GM10248 (cell line): Measurements from ENCODE around the gene COL9A3.

ENCODE experiments used
- CTCF ChIA-PET: fragments of 300-600 bp; sonication (Branson Sonifier 250); formaldehyde crosslinking; extraction: SDS; loops from one replicate; lab custom pipeline; 2021; ENCODE audit warnings: antibody characterized with exemption; lab: Yijun Ruan, JAX
- POLR2A ChIA-PET: fragments of 350-650 bp; sonication (Branson Sonifier 250); formaldehyde crosslinking; extraction: SDS; loops from one replicate; lab custom pipeline; 2020; ENCODE audit warnings: antibody characterized with exemption; lab: Yijun Ruan, JAX
- DNase-seq: peaks from one replicate; pipeline ENCODE4 v3.0.0; 2012; ENCODE audit errors: extremely low spot score
- TF ChIP-seq, protein P1 (sequence below): IDR thresholded peaks from 2 replicates; pipeline ENCODE4 v1.5.1; 2012; ENCODE audit warnings: mild to moderate bottlenecking, low read depth; ENCODE audit errors: extremely low read depth, missing control alignments, control extremely low read depth

COL9A3 gene

DNA sequence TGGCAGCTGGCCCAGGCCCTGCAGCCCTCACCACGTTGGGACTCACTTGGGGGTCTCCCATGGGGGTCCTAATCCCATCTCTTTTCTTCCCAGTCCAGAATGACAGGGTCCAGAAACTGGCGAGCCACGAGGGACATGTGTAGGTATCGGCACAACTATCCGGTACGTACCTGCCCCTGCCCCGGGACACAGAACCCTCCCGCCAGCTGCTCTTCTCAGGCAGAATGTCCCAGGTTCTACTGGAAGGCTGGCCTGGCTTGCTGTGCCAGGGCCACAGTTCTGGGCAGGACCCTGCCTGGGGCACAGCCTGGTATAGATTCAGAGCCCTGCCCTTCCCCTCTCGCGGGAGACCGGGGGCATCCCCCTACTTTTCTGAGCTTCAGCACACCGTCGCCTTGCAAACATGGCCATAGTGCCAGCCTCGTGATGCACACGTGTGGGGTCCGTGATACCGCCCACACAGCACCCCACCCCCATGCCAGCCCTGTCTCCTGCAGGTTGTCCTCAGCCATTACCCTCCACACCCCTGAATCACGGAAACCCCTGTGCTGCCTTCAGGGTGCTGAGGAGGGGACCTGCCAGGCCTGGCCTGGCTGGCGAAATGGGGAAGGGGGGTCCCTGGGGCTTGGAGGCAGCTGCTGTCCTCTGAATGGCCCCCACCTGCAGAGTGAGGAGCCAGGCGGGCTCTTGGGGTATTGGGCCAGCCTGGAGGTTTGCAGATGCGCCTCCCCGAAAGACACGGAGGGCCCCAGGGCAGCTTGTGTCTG is 9.2 kb upstream of the COL9A3 start:
- DNase-seq = no peak
- ChIA-PET POLR2A (interaction anchor here (0.7 kb wide), 1 partner anchor 13 kb away, joined by 4 read pairs; no protein-coding TSS in a partner anchor), CTCF (interaction anchor here (0.7 to 3.5 kb wide), 27 partner anchors 8 to 308 kb away, joined by 3 to 24 read pairs (median 4); partner anchors contain the start of genes COL9A3, MRGBP and SLCO4A1)
- TF ChIP-seq, protein P1, sequence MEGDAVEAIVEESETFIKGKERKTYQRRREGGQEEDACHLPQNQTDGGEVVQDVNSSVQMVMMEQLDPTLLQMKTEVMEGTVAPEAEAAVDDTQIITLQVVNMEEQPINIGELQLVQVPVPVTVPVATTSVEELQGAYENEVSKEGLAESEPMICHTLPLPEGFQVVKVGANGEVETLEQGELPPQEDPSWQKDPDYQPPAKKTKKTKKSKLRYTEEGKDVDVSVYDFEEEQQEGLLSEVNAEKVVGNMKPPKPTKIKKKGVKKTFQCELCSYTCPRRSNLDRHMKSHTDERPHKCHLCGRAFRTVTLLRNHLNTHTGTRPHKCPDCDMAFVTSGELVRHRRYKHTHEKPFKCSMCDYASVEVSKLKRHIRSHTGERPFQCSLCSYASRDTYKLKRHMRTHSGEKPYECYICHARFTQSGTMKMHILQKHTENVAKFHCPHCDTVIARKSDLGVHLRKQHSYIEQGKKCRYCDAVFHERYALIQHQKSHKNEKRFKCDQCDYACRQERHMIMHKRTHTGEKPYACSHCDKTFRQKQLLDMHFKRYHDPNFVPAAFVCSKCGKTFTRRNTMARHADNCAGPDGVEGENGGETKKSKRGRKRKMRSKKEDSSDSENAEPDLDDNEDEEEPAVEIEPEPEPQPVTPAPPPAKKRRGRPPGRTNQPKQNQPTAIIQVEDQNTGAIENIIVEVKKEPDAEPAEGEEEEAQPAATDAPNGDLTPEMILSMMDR = no peak

DNA sequence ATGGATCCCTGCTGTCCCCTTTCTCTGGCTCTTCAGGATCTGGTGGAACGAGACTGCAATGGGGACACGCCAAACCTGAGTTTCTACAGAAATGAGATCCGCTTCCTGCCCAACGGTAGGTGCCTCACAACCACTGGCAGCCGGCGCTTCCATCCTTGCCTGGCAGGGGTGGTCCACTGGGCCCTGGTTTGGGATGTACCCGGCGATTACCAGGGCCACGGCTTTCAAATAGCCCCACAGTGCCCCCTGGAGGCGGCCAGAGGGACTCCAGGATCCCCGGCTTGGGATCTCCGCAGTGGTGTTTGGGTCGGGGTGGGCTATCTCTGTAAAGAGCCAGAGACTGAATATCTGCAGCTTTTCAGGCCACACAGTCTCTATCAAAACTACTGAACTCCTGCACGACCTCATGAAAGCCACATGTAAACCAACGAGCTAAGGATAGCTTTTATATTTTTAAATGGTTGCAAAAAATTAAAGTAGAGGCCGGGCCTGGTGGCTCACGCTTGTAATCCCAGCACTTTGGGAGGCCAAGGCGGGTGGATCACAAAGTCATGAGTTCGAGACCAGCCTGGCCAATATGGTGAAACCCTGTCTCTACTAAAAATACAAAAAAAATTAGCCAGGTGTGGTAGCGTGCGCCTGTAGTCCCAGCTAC is 8.5 kb upstream of the COL9A3 start:
- CTCF ChIA-PET = interaction anchor here (0.6 to 3.5 kb wide), 32 partner anchors 9 to 399 kb away, joined by 3 to 24 read pairs (median 4); partner anchors contain the start of genes MRGBP and SLCO4A1
- peak; percentile 82 for DNase-seq
- POLR2A ChIA-PET = interaction anchor here (0.7 kb wide), 2 partner anchors 14 to 267 kb away, joined by 4 to 10 read pairs; no protein-coding TSS in a partner anchor
- TF ChIP-seq, protein P1 = peak; percentile 83

DNA sequence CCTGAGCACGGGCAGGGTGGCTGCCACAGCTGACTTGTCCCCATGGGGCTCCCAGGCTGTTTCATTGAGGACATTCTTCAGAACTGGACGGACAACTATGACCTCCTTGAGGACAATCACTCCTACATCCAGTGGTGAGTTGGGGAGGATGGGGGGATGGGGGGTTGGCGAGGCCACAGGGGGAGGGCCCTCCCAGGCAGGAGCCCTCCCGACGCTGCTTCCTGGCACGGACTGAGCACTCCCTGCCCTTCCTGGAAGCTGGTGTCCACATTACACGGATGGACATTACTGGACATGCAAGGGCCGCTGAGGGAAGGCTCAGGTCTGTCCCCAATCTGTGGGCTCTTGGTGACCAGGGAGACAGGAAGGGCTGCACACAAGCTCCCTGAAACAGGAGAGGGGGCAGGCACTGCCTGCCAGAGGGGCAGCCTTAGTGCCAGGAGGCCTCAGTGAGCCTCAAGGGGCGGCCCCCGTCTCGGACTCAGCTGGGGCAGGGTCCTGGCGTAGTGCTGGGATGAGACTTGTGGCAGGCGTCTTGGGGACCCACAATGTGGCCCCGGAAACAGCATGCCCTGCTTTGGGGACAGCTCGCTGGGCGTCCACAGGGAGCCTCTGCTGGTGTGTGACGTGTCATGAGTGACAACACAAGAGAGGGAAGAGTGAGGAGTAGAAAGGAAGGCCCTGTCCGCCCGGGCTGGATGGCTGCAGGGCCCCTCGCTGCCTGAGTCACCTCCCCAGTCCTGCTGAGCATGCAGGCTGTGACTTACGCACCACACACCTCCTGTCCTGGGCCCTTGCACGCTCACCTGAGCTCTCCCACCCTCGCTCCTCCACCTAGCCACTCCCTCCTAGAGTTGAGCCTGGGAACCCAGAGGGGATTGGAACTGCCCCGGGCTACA is 7.1 kb upstream of the COL9A3 start:
- POLR2A ChIA-PET = no interaction called here
- TF ChIP-seq, protein P1 = no peak
- CTCF ChIA-PET = interaction anchor here (1.2 to 3.5 kb wide), 6 partner anchors 13 to 124 kb away, joined by 3 to 24 read pairs (median 7); partner anchors contain the start of gene MRGBP

DNA sequence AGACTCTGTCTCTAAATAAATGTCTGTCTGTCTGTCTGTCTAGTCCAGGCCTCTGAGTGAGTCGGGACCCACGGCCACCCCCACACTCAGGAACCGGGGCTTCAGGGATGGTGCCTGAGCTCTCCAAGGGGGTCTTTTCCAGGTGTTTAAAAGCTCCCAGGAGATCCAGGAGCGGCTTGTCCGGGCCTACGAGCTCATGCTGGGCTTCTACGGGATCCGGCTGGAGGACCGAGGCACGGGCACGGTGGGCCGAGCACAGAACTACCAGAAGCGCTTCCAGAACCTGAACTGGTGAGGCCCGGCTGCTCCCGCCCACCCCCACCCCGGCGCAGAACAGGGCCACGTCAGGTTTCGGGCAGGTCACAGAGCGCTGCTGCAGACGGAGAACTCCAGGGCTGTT is 5.5 kb upstream of the COL9A3 start:
- CTCF ChIA-PET = interaction anchor here (0.9 to 1.1 kb wide), 2 partner anchors 9 to 22 kb away, joined by 3 read pairs; no protein-coding TSS in a partner anchor
- POLR2A ChIA-PET = no interaction called here
- no peak for DNase-seq
- TF ChIP-seq, protein P1 = no peak

More for the DNA sequence above, 7.1 kb upstream of the COL9A3 start:
- no peak for DNase-seq

DNA sequence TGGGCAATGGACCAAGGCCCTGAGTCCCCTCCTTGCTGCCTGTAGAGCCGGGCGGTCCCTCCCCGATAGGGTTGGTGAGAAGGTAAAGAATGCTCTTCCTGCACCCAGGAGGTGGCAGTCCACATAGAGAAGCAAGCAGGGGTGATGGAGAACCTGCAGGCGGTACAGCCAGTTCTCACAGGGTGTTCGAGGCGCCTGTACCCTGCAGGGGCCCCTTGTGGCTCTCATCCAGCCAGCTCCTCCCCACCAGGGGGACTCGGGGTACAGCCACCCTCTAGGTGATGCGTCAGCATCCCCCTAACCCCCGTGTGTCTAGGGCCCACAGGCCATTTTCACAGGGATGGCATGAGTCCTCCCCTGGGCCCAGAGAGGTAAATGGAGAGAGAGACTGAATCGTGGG is 5.1 kb upstream of the COL9A3 start:
- POLR2A ChIA-PET = no interaction called here
- CTCF ChIA-PET = interaction anchor here (0.9 to 1.2 kb wide), 2 partner anchors 9 to 312 kb away, joined by 3 read pairs; no protein-coding TSS in a partner anchor
- TF ChIP-seq, protein P1 = no peak
- DNase-seq = no peak
